ENCODE measurements around the gene OR14K1.
"Not testable (repeated sequence)": the region's sequence is repeated elsewhere in the genome, so short reads cannot be mapped to it uniquely, and the experiment has no call there.

OR14K1 gene

GRCh38 chr1:247738315-247738714, at the start of gene OR14K1:
Gene OR14K1 (plus strand): TSS chr1:247738615. CDS start chr1:247738615, 0 bp downstream.
- no peak for DNase-seq

GRCh38 chr1:247701338-247701737, 37.1 kb upstream of the OR14K1 start:
- no peak for DNase-seq

- not testable (repeated sequence) for DNase-seq
Observed at GRCh38 chr1:247710681-247711080, 27.7 kb upstream of the OR14K1 start.

- no peak for DNase-seq
Observed at GRCh38 chr1:247713753-247714152, 24.7 kb upstream of the OR14K1 start.

GRCh38 chr1:247716546-247716945, 21.9 kb upstream of the OR14K1 start, which contains the start of gene OR6F1:
Gene OR6F1 (minus strand): TSS chr1:247716646. CDS start chr1:247712755, 3,891 bp downstream.
- DNase-seq = no peak

- no peak for DNase-seq
Observed at GRCh38 chr1:247721222-247721621, 17.2 kb upstream of the OR14K1 start.

GRCh38 chr1:247740721-247741120, 2.3 kb downstream of the OR14K1 start:
- no peak for DNase-seq

GRCh38 chr1:247741756-247742155, 3.3 kb downstream of the OR14K1 start:
- no peak for DNase-seq

- DNase-seq = not testable (repeated sequence)
Observed at GRCh38 chr1:247742215-247742760, 3.9 kb downstream of the OR14K1 start.

GRCh38 chr1:247746391-247746935, 8.0 kb downstream of the OR14K1 start:
- DNase-seq = no peak

GRCh38 chr1:247747616-247748015, 9.2 kb downstream of the OR14K1 start:
- DNase-seq = no peak

- no peak for DNase-seq
Observed at GRCh38 chr1:247748041-247748440, 9.6 kb downstream of the OR14K1 start, which contains the start of gene OR14A2. Gene OR14A2 (minus strand): TSS chr1:247748141.

GRCh38 chr1:247749870-247750269, 11.5 kb downstream of the OR14K1 start:
- no peak for DNase-seq

- DNase-seq = not testable (repeated sequence)
Observed at GRCh38 chr1:247754311-247754710, 15.9 kb downstream of the OR14K1 start.

- DNase-seq = no peak
Observed at GRCh38 chr1:247760456-247760855, 22.0 kb downstream of the OR14K1 start, which contains the start of gene OR1C1. Gene OR1C1 (minus strand): TSS chr1:247760556. CDS start chr1:247758406, 2,150 bp downstream.

- DNase-seq = no peak
Observed at GRCh38 chr1:247769603-247770002, 31.2 kb downstream of the OR14K1 start.
